SK-N-SH (cell line): ENCODE results near the gene GRIK1. TPM values are rescaled to one million over a fixed set of nuclear protein-coding genes. Genes with fewer than 3 reads are reported as not detected.

Experiments
- CTCF ChIA-PET: fragments of 300-600, 350-600 bp; formaldehyde crosslinking; extraction: SDS; loops from one replicate; lab custom pipeline; 2021; lab: Yijun Ruan, JAX
- POLR2A ChIA-PET: fragments of 350-600 bp; sonication (Branson Sonifier 250); formaldehyde crosslinking; extraction: SDS; loops from one replicate; lab custom pipeline; 2020; ENCODE audit warnings: antibody characterized with exemption, inconsistent platforms; lab: Yijun Ruan, JAX
- DNase-seq: peaks from one replicate; pipeline ENCODE4 v3.0.0; 2012
- H2AFZ ChIP-seq: fragments of 200-600 bp; sonication (generic); 2 replicates; pipeline ENCODE4 v1.8.1; 2016; ENCODE audit warnings: antibody characterized with exemption, mild to moderate bottlenecking, low read depth
- H3F3A ChIP-seq: fragments of 200-600 bp; sonication (generic); replicated peaks from 2 replicates; pipeline ENCODE3; 2016; ENCODE audit warnings: antibody characterized with exemption, mild to moderate bottlenecking; ENCODE audit not compliant: insufficient read depth
- H3K27ac ChIP-seq, 2 experiments: fragments of 200-500 bp in 1 of 2; fragments of 200-600 bp in 1 of 2; sonication (Bioruptor generic) in 1 of 2; sonication (generic), shearing (Covaris generic) in 1 of 2; 2 replicates each; pipeline versions ENCODE4 v1.5.1 to v1.6.1; 2014 to 2016; ENCODE audit warnings: low read depth in 2 of 2, inconsistent platforms in 1 of 2, low read length in 1 of 2, mild to moderate bottlenecking in 1 of 2, mixed read lengths in 1 of 2
- H3K27me3 ChIP-seq: fragments of 200-600 bp; sonication (generic), shearing (Covaris generic); 2 replicates; pipeline ENCODE4 v1.6.1; 2016; ENCODE audit warnings: mixed run types; ENCODE audit not compliant: insufficient read depth
- H3K36me3 ChIP-seq, 2 experiments: fragments of 200-500 bp in 1 of 2; fragments of 200-600 bp in 1 of 2; sonication (Bioruptor generic) in 1 of 2; sonication (generic) in 1 of 2; replicated peaks in 1 of 2; 2 replicates each; pipeline versions ENCODE3 to v1.5.1; 2014 to 2016; ENCODE audit warnings: low read length in 1 of 2, mild to moderate bottlenecking in 1 of 2; ENCODE audit not compliant: insufficient read depth in 2 of 2, control insufficient read depth in 1 of 2
- H3K4me1 ChIP-seq, 2 experiments: fragments of 200-500 bp in 1 of 2; fragments of 200-600 bp in 1 of 2; sonication (Bioruptor generic) in 1 of 2; sonication (generic), shearing (Covaris generic) in 1 of 2; 2 replicates each; pipeline versions ENCODE4 v1.5.1 to v1.6.1; 2014 to 2016; ENCODE audit warnings: low read depth in 1 of 2, low read length in 1 of 2, mixed run types in 1 of 2; ENCODE audit not compliant: insufficient read depth in 2 of 2, control insufficient read depth in 1 of 2
- H3K4me2 ChIP-seq: fragments of 200-600 bp; sonication (generic), shearing (Covaris generic); 2 replicates; pipeline ENCODE4 v1.6.1; 2017; ENCODE audit warnings: mixed run types
- H3K4me3 ChIP-seq, 2 experiments: fragments of 200-500 bp in 1 of 2; fragments of 200-600 bp in 1 of 2; sonication (Bioruptor generic) in 1 of 2; sonication (generic), shearing (Covaris generic) in 1 of 2; 2 replicates each; pipeline versions ENCODE4 v1.5.1 to v1.8.1; 2014 to 2016; ENCODE audit warnings: low read depth in 2 of 2, inconsistent platforms in 1 of 2, low read length in 1 of 2, mild to moderate bottlenecking in 1 of 2, mixed read lengths in 1 of 2, moderate library complexity in 1 of 2
- H3K79me2 ChIP-seq: fragments of 200-600 bp; sonication (generic); 2 replicates; pipeline ENCODE4 v1.8.1; 2017; ENCODE audit warnings: mild to moderate bottlenecking; ENCODE audit not compliant: insufficient read depth
- H3K9ac ChIP-seq: fragments of 200-600 bp; sonication (generic); 2 replicates; pipeline ENCODE4 v1.6.1; 2017; ENCODE audit warnings: mixed run types
- H3K9me2 ChIP-seq: fragments of 200-600 bp; sonication (generic); 2 replicates; pipeline ENCODE4 v1.6.1; 2017; ENCODE audit warnings: mixed run types
- H3K9me3 ChIP-seq: fragments of 200-600 bp; sonication (generic); 2 replicates; pipeline ENCODE4 v1.6.1; 2017; ENCODE audit warnings: mixed run types, mild to moderate bottlenecking, moderate library complexity
- H4K20me1 ChIP-seq: fragments of 200-600 bp; sonication (generic); 2 replicates; pipeline ENCODE4 v1.6.1; 2017; ENCODE audit warnings: mild to moderate bottlenecking, mixed run types; ENCODE audit not compliant: insufficient read depth
- ELF1 ChIP-seq: IDR thresholded peaks from 2 replicates; pipeline ENCODE4 v1.4.0; 2012
- FOXJ3 ChIP-seq: sonication (generic); formaldehyde crosslinking; IDR thresholded peaks from 2 replicates; pipeline ENCODE4 v1.5.1; 2020; ENCODE audit warnings: mild to moderate bottlenecking, missing genetic modification reagents
- GATA2 ChIP-seq: sonication (generic); formaldehyde crosslinking; IDR thresholded peaks from 2 replicates; pipeline ENCODE4 v1.5.0; 2020; ENCODE audit warnings: mild to moderate bottlenecking, missing genetic modification reagents
- JUND ChIP-seq: IDR thresholded peaks from 2 replicates; pipeline ENCODE4 v1.4.0; 2012
- MAX ChIP-seq: IDR thresholded peaks from 2 replicates; pipeline ENCODE4 v1.4.0; 2012; ENCODE audit warnings: low read depth
- MXI1 ChIP-seq: IDR thresholded peaks from 2 replicates; pipeline ENCODE4 v1.6.1; 2012; ENCODE audit warnings: mild to moderate bottlenecking, low read depth, low read length, improper control_type of control experiment
- NRF1 ChIP-seq: IDR thresholded peaks from 2 replicates; pipeline ENCODE4 v1.6.1; 2012; ENCODE audit warnings: low read depth, mild to moderate bottlenecking, low read length
- POLR2AphosphoS5 ChIP-seq: IDR thresholded peaks from 2 replicates; pipeline ENCODE4 v1.6.1; 2012; ENCODE audit warnings: low read depth, low read length
- RAD21 ChIP-seq: IDR thresholded peaks from 2 replicates; pipeline ENCODE4 v1.6.1; 2012; ENCODE audit warnings: mild to moderate bottlenecking, low read length
- REST ChIP-seq: IDR thresholded peaks from 2 replicates; pipeline ENCODE4 v1.6.1; 2012; ENCODE audit warnings: mild to moderate bottlenecking, low read depth, low read length, moderate library complexity
- TAF1 ChIP-seq: IDR thresholded peaks from 2 replicates; pipeline ENCODE4 v1.6.1; 2012; ENCODE audit warnings: low read depth, mild to moderate bottlenecking, low read length, moderate library complexity, borderline replicate concordance
- TEAD4 ChIP-seq: IDR thresholded peaks from 2 replicates; pipeline ENCODE4 v1.4.0; 2012; ENCODE audit warnings: mild to moderate bottlenecking, borderline replicate concordance; ENCODE audit not compliant: insufficient read depth
- USF1 ChIP-seq: IDR thresholded peaks from 2 replicates; pipeline ENCODE4 v1.4.0; 2012; ENCODE audit warnings: low read depth, borderline replicate concordance
- WGBS: methylation state at CpG from one replicate; pipeline ENCODE4 v1.1.6; 2017; ENCODE audit warnings: low lambda C conversion rate; 5-methylcytosine and 5-hydroxymethylcytosine counted together
- polyA plus RNA-seq, 3 experiments: library from polyadenylated mRNA; depleted of rRNA; stranded (reverse); fragments of >200 nt; gene quantifications; 2 replicates each; pipeline ENCODE4 v1.2.3, GENCODE V29; 2012
- TF ChIP-seq, protein P1 (sequence below): IDR thresholded peaks from 2 replicates; pipeline ENCODE4; 2012

Gene GRIK1
- polyA plus RNA-seq, 1 of the 3 experiments (the other 2 are of a cell fraction) = not detected

- TF ChIP-seq MAX (no peak), ELF1 (no peak), RAD21 (no peak), TEAD4 (no peak), TAF1 (no peak), POLR2AphosphoS5 (no peak), NRF1 (no peak)
- TF ChIP-seq, all 33 proteins: peak for 0
- Histone ChIP-seq H3K9me2 (0 out of 2 replicates have a peak, but pooled peaks cover 5% of the 10 kb centered on the region), H3K4me2 (no peak overlapping the region), H3K4me1 (peaks cover 0 to 14% of the 10 kb centered on the region in 2 experiments; a peak in 2 of 4 replicates), H3K36me3 (no peaks in the 10 kb centered on the region), H3K9me3 (no peaks in the 10 kb centered on the region), H3K27ac (no peak overlapping the region; a peak in 1 of 4 replicates), H4K20me1 (no peaks in the 10 kb centered on the region), H3F3A (no peaks in the 10 kb centered on the region), H3K27me3 (no peaks in the 10 kb centered on the region), H3K4me3 (no peak overlapping the region), H3K79me2 (no peaks in the 10 kb centered on the region), H3K9ac (no peak overlapping the region), H2AFZ (no peak overlapping the region)
- DNase-seq = no peak
- 39% methylated on average over 3 of the region's 3 CpGs for WGBS
- ChIA-PET CTCF (no interaction called here), POLR2A (no interaction called here)
These were observed 221.5 kb downstream of the GRIK1 start for GRCh38 chr21:29718081-29718815.

DNA sequence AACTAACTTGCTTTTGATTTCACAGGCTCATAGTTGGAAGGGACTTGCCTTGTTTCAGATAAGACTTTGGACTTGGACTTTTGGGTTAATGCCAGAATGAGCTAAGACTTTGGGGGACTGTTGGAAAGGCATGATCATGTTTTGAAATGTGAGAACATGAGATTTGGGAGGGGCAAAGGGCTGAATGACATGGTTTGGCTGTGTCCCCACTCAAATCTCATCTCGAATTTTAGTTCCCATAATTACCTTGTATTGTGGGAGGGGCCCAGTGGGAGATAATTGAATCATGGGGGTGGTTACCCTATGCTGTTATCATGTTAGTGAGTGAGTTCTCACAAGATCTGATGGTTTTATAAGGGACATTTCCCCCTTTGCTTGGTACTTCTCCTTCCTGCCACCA is 222.1 kb downstream of the GRIK1 start:
- Histone ChIP-seq H2AFZ (no peak overlapping the region), H3K27ac (no peak overlapping the region), H3K4me2 (no peak overlapping the region), H3K27me3 (no peaks in the 10 kb centered on the region), H3K9me2 (0 out of 2 replicates have a peak, but pooled peaks cover 5% of the 10 kb centered on the region), H3K9me3 (no peaks in the 10 kb centered on the region), H3K79me2 (no peaks in the 10 kb centered on the region), H3K9ac (no peak overlapping the region), H3K36me3 (no peaks in the 10 kb centered on the region), H3K4me1 (peaks cover 0 to 14% of the 10 kb centered on the region in 2 experiments; a peak in 2 of 4 replicates), H3F3A (no peaks in the 10 kb centered on the region), H3K4me3 (no peak overlapping the region), H4K20me1 (no peaks in the 10 kb centered on the region)
- CTCF ChIA-PET = no interaction called here
- POLR2A ChIA-PET = no interaction called here
- 0% methylated on average over 1 of the region's 1 CpG for WGBS
- no peak for DNase-seq
- TF ChIP-seq ELF1 (no peak), MXI1 (no peak), RAD21 (no peak), FOXJ3 (CRISPR knock-in tag) (no peak), USF1 (no peak), JUND (no peak), GATA2 (CRISPR knock-in tag) (no peak), TEAD4 (no peak), MAX (no peak), POLR2AphosphoS5 (no peak), REST (no peak)
- TF ChIP-seq, protein P1, sequence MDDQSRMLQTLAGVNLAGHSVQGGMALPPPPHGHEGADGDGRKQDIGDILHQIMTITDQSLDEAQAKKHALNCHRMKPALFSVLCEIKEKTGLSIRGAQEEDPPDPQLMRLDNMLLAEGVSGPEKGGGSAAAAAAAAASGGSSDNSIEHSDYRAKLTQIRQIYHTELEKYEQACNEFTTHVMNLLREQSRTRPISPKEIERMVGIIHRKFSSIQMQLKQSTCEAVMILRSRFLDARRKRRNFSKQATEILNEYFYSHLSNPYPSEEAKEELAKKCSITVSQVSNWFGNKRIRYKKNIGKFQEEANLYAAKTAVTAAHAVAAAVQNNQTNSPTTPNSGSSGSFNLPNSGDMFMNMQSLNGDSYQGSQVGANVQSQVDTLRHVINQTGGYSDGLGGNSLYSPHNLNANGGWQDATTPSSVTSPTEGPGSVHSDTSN = no peak
